Retinal pigment epithelial cell (primary cell): Measurements from ENCODE around the gene TMEFF1.

Experiments
- DNase-seq: peaks from one replicate; pipeline ENCODE4 v3.0.0-alpha.2; 2010; ENCODE audit warnings: low read depth
- H3K4me3 ChIP-seq: 2 replicates; pipeline ENCODE4 v1.5.1; 2011; ENCODE audit warnings: mild to moderate bottlenecking, low read length, control low read depth, moderate library complexity
- TF ChIP-seq, protein P1 (sequence below): conservative IDR thresholded peaks from 2 replicates; pipeline ENCODE4 v1.5.1; 2011; ENCODE audit warnings: low read depth, low read length, control low read depth, inconsistent platforms

TMEFF1 gene

GRCh38 chr9:100474924-100475276 is 2.0 kb downstream of the TMEFF1 start:
- no peak overlapping the region for H3K4me3 ChIP-seq
- TF ChIP-seq, protein P1, sequence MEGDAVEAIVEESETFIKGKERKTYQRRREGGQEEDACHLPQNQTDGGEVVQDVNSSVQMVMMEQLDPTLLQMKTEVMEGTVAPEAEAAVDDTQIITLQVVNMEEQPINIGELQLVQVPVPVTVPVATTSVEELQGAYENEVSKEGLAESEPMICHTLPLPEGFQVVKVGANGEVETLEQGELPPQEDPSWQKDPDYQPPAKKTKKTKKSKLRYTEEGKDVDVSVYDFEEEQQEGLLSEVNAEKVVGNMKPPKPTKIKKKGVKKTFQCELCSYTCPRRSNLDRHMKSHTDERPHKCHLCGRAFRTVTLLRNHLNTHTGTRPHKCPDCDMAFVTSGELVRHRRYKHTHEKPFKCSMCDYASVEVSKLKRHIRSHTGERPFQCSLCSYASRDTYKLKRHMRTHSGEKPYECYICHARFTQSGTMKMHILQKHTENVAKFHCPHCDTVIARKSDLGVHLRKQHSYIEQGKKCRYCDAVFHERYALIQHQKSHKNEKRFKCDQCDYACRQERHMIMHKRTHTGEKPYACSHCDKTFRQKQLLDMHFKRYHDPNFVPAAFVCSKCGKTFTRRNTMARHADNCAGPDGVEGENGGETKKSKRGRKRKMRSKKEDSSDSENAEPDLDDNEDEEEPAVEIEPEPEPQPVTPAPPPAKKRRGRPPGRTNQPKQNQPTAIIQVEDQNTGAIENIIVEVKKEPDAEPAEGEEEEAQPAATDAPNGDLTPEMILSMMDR = no peak
- DNase-seq = no peak

DNA sequence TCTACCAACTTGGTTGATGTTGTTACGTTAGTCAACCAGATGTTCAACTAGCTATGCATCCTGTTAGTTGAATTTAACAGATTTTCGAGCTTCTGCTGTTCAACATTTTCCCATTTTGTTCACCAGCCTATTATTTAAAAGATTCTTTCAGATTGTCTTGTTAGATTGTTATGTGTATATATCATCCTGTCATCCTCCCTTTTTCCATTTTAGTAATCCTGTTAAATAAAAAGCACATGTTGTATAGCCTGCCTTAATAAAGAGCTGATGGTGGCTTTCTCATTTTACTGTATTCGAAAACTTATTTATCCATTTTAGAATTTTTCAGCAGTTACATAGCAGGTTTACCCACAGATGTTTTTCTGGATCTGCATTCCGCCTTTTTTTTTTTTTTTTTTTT is 4.3 kb downstream of the TMEFF1 start:
- TF ChIP-seq, protein P1 = no peak
- no peak overlapping the region for H3K4me3 ChIP-seq
- DNase-seq = no peak

- no peak overlapping the region for H3K4me3 ChIP-seq
- DNase-seq = no peak
- TF ChIP-seq, protein P1 = no peak
Observed at GRCh38 chr9:100478192-100478591, 5.2 kb downstream of the TMEFF1 start.

GRCh38 chr9:100479820-100480219 is 6.9 kb downstream of the TMEFF1 start:
- TF ChIP-seq, protein P1 = no peak
- no peak for DNase-seq
- H3K4me3 ChIP-seq = no peak overlapping the region

DNA sequence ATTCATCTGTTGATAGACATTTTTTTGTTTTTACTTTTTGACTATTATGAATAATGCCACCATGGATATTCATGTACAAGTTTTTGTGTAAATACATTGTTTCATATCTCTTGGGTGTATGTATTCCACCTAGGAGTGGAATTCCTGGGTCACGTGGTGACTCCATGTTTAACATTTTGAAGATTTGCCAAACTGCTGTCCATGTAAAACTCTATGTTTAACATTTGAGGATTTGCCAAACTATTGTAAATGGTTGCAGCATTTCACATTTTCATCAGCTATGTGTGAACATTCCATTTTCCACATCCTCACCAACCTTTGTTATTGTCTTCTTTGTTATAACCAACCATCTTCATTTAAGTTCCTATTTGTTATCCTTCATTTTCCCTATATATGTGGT is 12.2 kb downstream of the TMEFF1 start:
- DNase-seq = no peak
- TF ChIP-seq, protein P1 = no peak
- no peak overlapping the region for H3K4me3 ChIP-seq

GRCh38 chr9:100486479-100487176 is 13.7 kb downstream of the TMEFF1 start:
- H3K4me3 ChIP-seq = no peak overlapping the region
- no peak for DNase-seq
- TF ChIP-seq, protein P1 = no peak

GRCh38 chr9:100488177-100488576 is 15.2 kb downstream of the TMEFF1 start:
- no peak for DNase-seq
- TF ChIP-seq, protein P1 = no peak
- no peak overlapping the region for H3K4me3 ChIP-seq
